ENCODE results near the gene GPR141.
"Not testable (repeated sequence)": the region's sequence is repeated elsewhere in the genome, so short reads cannot be mapped to it uniquely, and the experiment has no call there.

The GPR141 gene

GRCh38 chr7:37704328-37704833 lies 20.8 kb downstream of the GPR141 start:
- H3K27ac Mint-ChIP-seq; DNase-seq (ENCODE audit: low spot score in 2 of 2); H3K36me3 Mint-ChIP-seq; H3K9me3 Mint-ChIP-seq; H3K4me1 Mint-ChIP-seq; H3K27me3 Mint-ChIP-seq; H3K4me3 Mint-ChIP-seq; ATAC-seq (ENCODE audit: low read depth): not testable (repeated sequence)

- Mint-ChIP-seq H3K27me3 (peaks cover 10% of the 10 kb centered on the region), H3K27ac (no peak overlapping the region), H3K9me3 (no peaks in the 10 kb centered on the region), H3K4me1 (no peaks in the 10 kb centered on the region), H3K36me3 (no peaks in the 10 kb centered on the region), H3K4me3 (no peak overlapping the region)
- DNase-seq (ENCODE audit: low spot score in 2 of 2) (no peak), ATAC-seq (ENCODE audit: low read depth) (no peak)
These were observed 22.4 kb downstream of the GPR141 start for GRCh38 chr7:37705976-37706375.

GRCh38 chr7:37706804-37707203 lies 23.2 kb downstream of the GPR141 start:
- H3K36me3 Mint-ChIP-seq, result no peaks in the 10 kb centered on the region
- peaks cover 10% of the 10 kb centered on the region for H3K27me3 Mint-ChIP-seq
- no peak overlapping the region for H3K4me3 Mint-ChIP-seq
- H3K9me3 Mint-ChIP-seq, result no peaks in the 10 kb centered on the region
- H3K4me1 Mint-ChIP-seq, result no peaks in the 10 kb centered on the region
- no peak for ATAC-seq (ENCODE audit: low read depth)
- H3K27ac Mint-ChIP-seq, result no peak overlapping the region
- no peak for DNase-seq (ENCODE audit: low spot score in 2 of 2)

GRCh38 chr7:37707754-37708485 lies 24.4 kb downstream of the GPR141 start:
- Mint-ChIP-seq H3K4me3 (no peak overlapping the region), H3K27me3 (peaks cover 10% of the 10 kb centered on the region), H3K27ac (no peak overlapping the region), H3K9me3 (no peaks in the 10 kb centered on the region), H3K36me3 (no peaks in the 10 kb centered on the region), H3K4me1 (no peaks in the 10 kb centered on the region)
- no peak for ATAC-seq (ENCODE audit: low read depth)
- no peak for DNase-seq (ENCODE audit: low spot score in 2 of 2)

GRCh38 chr7:37709631-37710509 lies 26.3 kb downstream of the GPR141 start:
- Mint-ChIP-seq H3K36me3 (no peaks in the 10 kb centered on the region), H3K27me3 (peaks cover 10% of the 10 kb centered on the region), H3K4me3 (no peak overlapping the region), H3K27ac (no peak overlapping the region), H3K4me1 (no peaks in the 10 kb centered on the region), H3K9me3 (no peaks in the 10 kb centered on the region)
- DNase-seq (ENCODE audit: low spot score in 2 of 2), result no peak
- ATAC-seq (ENCODE audit: low read depth), result no peak

GRCh38 chr7:37713613-37714012 lies 30.0 kb downstream of the GPR141 start:
- H3K27me3 Mint-ChIP-seq, result peaks cover 2% of the 10 kb centered on the region
- no peaks in the 10 kb centered on the region for H3K9me3 Mint-ChIP-seq
- H3K4me3 Mint-ChIP-seq, result no peak overlapping the region
- H3K4me1 Mint-ChIP-seq, result peaks cover 2% of the 10 kb centered on the region
- H3K36me3 Mint-ChIP-seq, result no peaks in the 10 kb centered on the region
- ATAC-seq (ENCODE audit: low read depth), result no peak
- DNase-seq (ENCODE audit: low spot score in 2 of 2), result no peak
- H3K27ac Mint-ChIP-seq, result no peak overlapping the region

- no peak overlapping the region for H3K4me3 Mint-ChIP-seq
- H3K27me3 Mint-ChIP-seq, result peaks cover 5% of the 10 kb centered on the region
- no peaks in the 10 kb centered on the region for H3K36me3 Mint-ChIP-seq
- DNase-seq (ENCODE audit: low spot score in 2 of 2) (no peak), ATAC-seq (ENCODE audit: low read depth) (no peak)
- H3K4me1 Mint-ChIP-seq, result peaks cover 2% of the 10 kb centered on the region
- no peak overlapping the region for H3K27ac Mint-ChIP-seq
- no peaks in the 10 kb centered on the region for H3K9me3 Mint-ChIP-seq
These were observed 31.0 kb downstream of the GPR141 start for GRCh38 chr7:37714606-37715005.

- Mint-ChIP-seq H3K36me3 (no peaks in the 10 kb centered on the region), H3K9me3 (no peaks in the 10 kb centered on the region), H3K4me3 (no peak overlapping the region), H3K27ac (no peak overlapping the region), H3K27me3 (peaks cover 5% of the 10 kb centered on the region), H3K4me1 (peaks cover 5% of the 10 kb centered on the region)
- ATAC-seq (ENCODE audit: low read depth) (no peak), DNase-seq (ENCODE audit: low spot score in 2 of 2) (no peak)
These were observed 35.0 kb downstream of the GPR141 start for GRCh38 chr7:37718585-37718984.

- Mint-ChIP-seq H3K27ac (no peak overlapping the region), H3K4me3 (no peak overlapping the region), H3K27me3 (peaks cover 5% of the 10 kb centered on the region), H3K4me1 (peaks cover 5% of the 10 kb centered on the region), H3K36me3 (no peaks in the 10 kb centered on the region), H3K9me3 (no peaks in the 10 kb centered on the region)
- no peak for DNase-seq (ENCODE audit: low spot score in 2 of 2)
- ATAC-seq (ENCODE audit: low read depth), result no peak
These were observed 35.5 kb downstream of the GPR141 start for GRCh38 chr7:37719077-37719476.

GRCh38 chr7:37724732-37725131 lies 41.2 kb downstream of the GPR141 start:
- Mint-ChIP-seq H3K27me3 (no peaks in the 10 kb centered on the region), H3K27ac (no peak overlapping the region), H3K4me1 (peaks cover 3% of the 10 kb centered on the region), H3K4me3 (no peak overlapping the region), H3K36me3 (no peaks in the 10 kb centered on the region), H3K9me3 (no peaks in the 10 kb centered on the region)
- ATAC-seq (ENCODE audit: low read depth) (no peak), DNase-seq (ENCODE audit: low spot score in 2 of 2) (no peak)

- no peaks in the 10 kb centered on the region for H3K36me3 Mint-ChIP-seq
- ATAC-seq (ENCODE audit: low read depth) (no peak), DNase-seq (ENCODE audit: low spot score in 2 of 2) (no peak)
- no peaks in the 10 kb centered on the region for H3K27me3 Mint-ChIP-seq
- H3K9me3 Mint-ChIP-seq, result no peaks in the 10 kb centered on the region
- no peak overlapping the region for H3K27ac Mint-ChIP-seq
- H3K4me1 Mint-ChIP-seq, result peaks cover 3% of the 10 kb centered on the region
- H3K4me3 Mint-ChIP-seq, result no peak overlapping the region
These were observed 42.5 kb downstream of the GPR141 start for GRCh38 chr7:37726016-37726415.

- no peak overlapping the region for H3K27ac Mint-ChIP-seq
- ATAC-seq (ENCODE audit: low read depth) (no peak), DNase-seq (ENCODE audit: low spot score in 2 of 2) (no peak)
- no peaks in the 10 kb centered on the region for H3K9me3 Mint-ChIP-seq
- H3K27me3 Mint-ChIP-seq, result peaks cover 7% of the 10 kb centered on the region
- peaks cover 3% of the 10 kb centered on the region for H3K4me1 Mint-ChIP-seq
- no peak overlapping the region for H3K4me3 Mint-ChIP-seq
- H3K36me3 Mint-ChIP-seq, result no peaks in the 10 kb centered on the region
These were observed 45.2 kb downstream of the GPR141 start for GRCh38 chr7:37728747-37729146.

GRCh38 chr7:37729181-37729580 lies 45.6 kb downstream of the GPR141 start:
- ATAC-seq (ENCODE audit: low read depth), result no peak
- no peaks in the 10 kb centered on the region for H3K9me3 Mint-ChIP-seq
- no peak overlapping the region for H3K27ac Mint-ChIP-seq
- H3K4me1 Mint-ChIP-seq, result peaks cover 3% of the 10 kb centered on the region
- no peak overlapping the region for H3K4me3 Mint-ChIP-seq
- no peaks in the 10 kb centered on the region for H3K36me3 Mint-ChIP-seq
- H3K27me3 Mint-ChIP-seq, result peaks cover 7% of the 10 kb centered on the region
- no peak for DNase-seq (ENCODE audit: low spot score in 2 of 2)

GRCh38 chr7:37730501-37730900 lies 46.9 kb downstream of the GPR141 start:
- DNase-seq (ENCODE audit: low spot score in 2 of 2) (no peak), ATAC-seq (ENCODE audit: low read depth) (no peak)
- Mint-ChIP-seq H3K27ac (no peak overlapping the region), H3K27me3 (peaks cover 9% of the 10 kb centered on the region), H3K36me3 (no peaks in the 10 kb centered on the region), H3K4me1 (peaks cover 3% of the 10 kb centered on the region), H3K4me3 (no peak overlapping the region), H3K9me3 (no peaks in the 10 kb centered on the region)
